Right lobe of liver (tissue), 6 donors: ENCODE results near the gene AFAP1. TPM values are rescaled to one million over a fixed set of nuclear protein-coding genes. Genes with fewer than 3 reads are reported as not detected.

Experiments used
- ATAC-seq, 4 donors: fragments of 200-7000 bp; cut with Tn5 transposase; one replicate each; pipeline ENCODE4 v1.9.1; 2020; ENCODE audit warnings: mild to moderate bottlenecking in 4 of 4, moderate library complexity in 4 of 4
- DNase-seq, 3 donors: peaks; one replicate each; pipeline ENCODE4 v3.0.0-alpha.2; 2020
- H3K27ac ChIP-seq, 3 donors: fragments of 200-600 bp; one replicate each; pipeline ENCODE4 v1.8.0; 2022
- H3K27me3 ChIP-seq, 2 donors: fragments of 200-600 bp; one replicate each; pipeline ENCODE4 v1.8.0; 2022
- H3K36me3 ChIP-seq, 4 donors: fragments of 200-600 bp; sonication (generic) in 1 of 4; one replicate each; pipeline versions ENCODE4 v1.5.1 to v1.8.0; 2017 to 2022; ENCODE audit warnings: control low read depth in 1 of 4
- H3K4me1 ChIP-seq, 4 donors: fragments of 200-600 bp; sonication (generic) in 1 of 4; one replicate each; pipeline versions ENCODE4 v1.5.1 to v1.8.0; 2017 to 2022; ENCODE audit warnings: control low read depth in 1 of 4
- H3K4me3 ChIP-seq, 3 donors: fragments of 200-600 bp; one replicate each; pipeline ENCODE4 v1.8.0; 2022
- H3K9me3 ChIP-seq, 4 donors: fragments of 200-600 bp; sonication (generic) in 1 of 4; one replicate each; pipeline versions ENCODE4 v1.5.1 to v1.8.0; 2017 to 2022; ENCODE audit warnings: control low read depth in 1 of 4
- CTCF ChIP-seq, 4 donors: fragments of 200-600 bp in 3 of 4; fragments of 450-650 bp in 1 of 4; IDR thresholded peaks; one replicate each; pipeline versions ENCODE4 v1.5.1 to v1.8.0; 2016 to 2022; ENCODE audit warnings: antibody characterized with exemption in 4 of 4, mild to moderate bottlenecking in 2 of 4
- POLR2A ChIP-seq: fragments of 450-650 bp; IDR thresholded peaks from one replicate; pipeline ENCODE4 v1.6.1; 2017; ENCODE audit warnings: antibody characterized with exemption, mild to moderate bottlenecking
- WGBS: methylation state at CpG from one replicate; pipeline ENCODE4 v1.1.6; 2018; ENCODE audit warnings: low coverage, low lambda C conversion rate; ENCODE audit not compliant: insufficient coverage; ENCODE audit errors: missing lambda C conversion rate; 5-methylcytosine and 5-hydroxymethylcytosine counted together
- intact Hi-C, 2 donors: fragments of 100-400 bp; cut with DNase I; formaldehyde crosslinking; loops; one replicate each; pipeline versions ENCODE4 v1.11.2 to v1.14.1; 2022
- total RNA-seq, 6 experiments: library from RNA; depleted of rRNA in 2 of 6; stranded (reverse); fragments of >200 nt in 2 of 6; fragmentation: NEBNext Ultra II Directional in 3 of 6; extraction: Animal tissue kit (Norgen Biotek cat#: 25700) in 3 of 6; gene quantifications; one replicate each; pipeline versions ENCODE4 v1.1.0 to v1.2.4, GENCODE V29; 2016 to 2023
- donor health status: DM: no; HTN: yes; CAD: no.
- donor health status: DM: no; HTN: no; CAD: no.
- donor health status: DM: no; HTN: no; CAD: no.
- donor health status: DM: no; HTN: yes; CAD: no.
- donor health status: DM: no; HTN: yes; CAD: no.

AFAP1 gene
- total RNA-seq, 6 experiments from 2014 or later = 0.95 to 3.1 (median 1.9) TPM

GRCh38 chr4:7906171-7906701, 33.4 kb downstream of the AFAP1 start:
- no peaks in the 10 kb centered on the region for H3K36me3 ChIP-seq
- no peak overlapping the region for H3K27ac ChIP-seq
- no peaks in the 10 kb centered on the region for H3K27me3 ChIP-seq
- no peaks in the 10 kb centered on the region for H3K9me3 ChIP-seq
- TF ChIP-seq CTCF (IDR thresholded peaks at IDR 0.05) (no peak), POLR2A (no peak)
- WGBS = 72% methylated on average over 8 of the region's 10 CpGs
- no peak for DNase-seq
- intact Hi-C loops = no loop called here
- no peak overlapping the region for H3K4me3 ChIP-seq
- no peak for ATAC-seq
- H3K4me1 ChIP-seq = no peaks in the 10 kb centered on the region

- DNase-seq = no peak
- no peak for ATAC-seq
- Histone ChIP-seq H3K27me3 (no peaks in the 10 kb centered on the region), H3K9me3 (no peaks in the 10 kb centered on the region), H3K4me3 (no peak overlapping the region), H3K36me3 (no peaks in the 10 kb centered on the region), H3K4me1 (no peaks in the 10 kb centered on the region), H3K27ac (no peak overlapping the region)
- intact Hi-C loops = no loop called here
- WGBS = 75% methylated on average over 10 of the region's 10 CpGs
- TF ChIP-seq CTCF (IDR thresholded peaks at IDR 0.05) (no peak), POLR2A (no peak)
Observed at GRCh38 chr4:7904952-7905915, 34.4 kb downstream of the AFAP1 start.

- no peak for ATAC-seq
- Histone ChIP-seq H3K4me1 (no peaks in the 10 kb centered on the region), H3K36me3 (no peaks in the 10 kb centered on the region), H3K4me3 (no peak overlapping the region), H3K27me3 (no peaks in the 10 kb centered on the region), H3K27ac (no peak overlapping the region), H3K9me3 (no peaks in the 10 kb centered on the region)
- TF ChIP-seq POLR2A = no peak
- WGBS = 67% methylated on average over 14 of the region's 14 CpGs
- intact Hi-C loops = no loop called here
- no peak for DNase-seq
Observed at GRCh38 chr4:7903791-7904516, 35.7 kb downstream of the AFAP1 start.

- no peak overlapping the region for H3K27ac ChIP-seq
- no peaks in the 10 kb centered on the region for H3K9me3 ChIP-seq
- ATAC-seq (no peak), DNase-seq (no peak)
- whole genome bisulfite sequencing = 69% methylated on average over 2 of the region's 2 CpGs
- no peaks in the 10 kb centered on the region for H3K36me3 ChIP-seq
- no peak for TF ChIP-seq CTCF (IDR thresholded peaks at IDR 0.05)
- TF ChIP-seq POLR2A = no peak
- no peaks in the 10 kb centered on the region for H3K27me3 ChIP-seq
- no peak overlapping the region for H3K4me3 ChIP-seq
- intact Hi-C loops = no loop called here
- no peaks in the 10 kb centered on the region for H3K4me1 ChIP-seq
Observed at GRCh38 chr4:7902826-7903225, 36.8 kb downstream of the AFAP1 start.
